Trophoblast cell (in vitro differentiated cells and primary cell): Measurements from ENCODE around the gene PEDS1.

ENCODE experiments used
- DNase-seq, 2 donors: peaks; one replicate each; pipeline ENCODE4 v3.0.0-alpha.2; 2016
- H2AFZ ChIP-seq: 2 replicates; pipeline ENCODE4 v1.6.1; 2013; ENCODE audit warnings: low read length, moderate library complexity, mild to moderate bottlenecking; ENCODE audit not compliant: insufficient read depth, poor library complexity
- H2AK5ac ChIP-seq: 2 replicates; pipeline ENCODE4 v1.6.1; 2013; ENCODE audit warnings: mild to moderate bottlenecking, low read length
- H2BK120ac ChIP-seq: 2 replicates; pipeline ENCODE4 v1.6.1; 2013; ENCODE audit warnings: low read length, mild to moderate bottlenecking, moderate library complexity; ENCODE audit not compliant: insufficient read depth, poor library complexity
- H2BK12ac ChIP-seq: 2 replicates; pipeline ENCODE4 v1.6.1; 2013; ENCODE audit warnings: mild to moderate bottlenecking, low read length, moderate library complexity
- H2BK5ac ChIP-seq: 2 replicates; pipeline ENCODE4 v1.6.1; 2013; ENCODE audit warnings: low read length, low read depth, moderate library complexity, mild to moderate bottlenecking; ENCODE audit not compliant: poor library complexity
- H3K14ac ChIP-seq: 2 replicates; pipeline ENCODE4 v1.6.1; 2013; ENCODE audit warnings: mild to moderate bottlenecking, low read length
- H3K18ac ChIP-seq: 2 replicates; pipeline ENCODE4 v1.6.1; 2013; ENCODE audit warnings: mild to moderate bottlenecking, low read length
- H3K23ac ChIP-seq: 2 replicates; pipeline ENCODE4 v1.6.1; 2013; ENCODE audit warnings: low read length
- H3K27ac ChIP-seq: 2 replicates; pipeline ENCODE4 v1.5.1; 2013; ENCODE audit warnings: low read depth, mild to moderate bottlenecking, inconsistent platforms, low read length, moderate library complexity
- H3K27me3 ChIP-seq: 2 replicates; pipeline ENCODE4 v1.6.1; 2013; ENCODE audit warnings: inconsistent platforms, mild to moderate bottlenecking, low read length, moderate library complexity; ENCODE audit not compliant: insufficient read depth
- H3K36me3 ChIP-seq, 2 experiments: 1 replicate in 1 of 2; 2 replicates in 1 of 2; pipeline ENCODE4 v1.6.1; 2013; ENCODE audit warnings: low read length in 2 of 2, mild to moderate bottlenecking in 2 of 2, moderate library complexity in 1 of 2; ENCODE audit not compliant: insufficient read depth in 2 of 2, control insufficient read depth in 1 of 2
- H3K4ac ChIP-seq: 2 replicates; pipeline ENCODE4 v1.6.1; 2013; ENCODE audit warnings: low read depth, mild to moderate bottlenecking, low read length, moderate library complexity
- H3K4me1 ChIP-seq, 2 experiments: 1 replicate in 1 of 2; 2 replicates in 1 of 2; pipeline ENCODE4 v1.6.1; 2013; ENCODE audit warnings: low read length in 2 of 2, mild to moderate bottlenecking in 2 of 2, moderate library complexity in 1 of 2; ENCODE audit not compliant: insufficient read depth in 2 of 2, control insufficient read depth in 1 of 2
- H3K4me2 ChIP-seq: 2 replicates; pipeline ENCODE4 v1.6.1; 2013; ENCODE audit warnings: inconsistent platforms, mild to moderate bottlenecking, low read length, moderate library complexity
- H3K4me3 ChIP-seq: 2 replicates; pipeline ENCODE4 v1.5.1; 2013; ENCODE audit warnings: mild to moderate bottlenecking, low read depth, low read length, inconsistent platforms
- H3K79me1 ChIP-seq: one replicate; pipeline ENCODE4 v1.6.1; 2013; ENCODE audit warnings: low read length
- H3K79me2 ChIP-seq: 2 replicates; pipeline ENCODE4 v1.6.1; 2013; ENCODE audit warnings: low read length, mild to moderate bottlenecking; ENCODE audit not compliant: control insufficient read depth, insufficient read depth, poor library complexity
- H3K9ac ChIP-seq: 2 replicates; pipeline ENCODE4 v1.6.1; 2013; ENCODE audit warnings: mild to moderate bottlenecking, low read length
- H3K9me3 ChIP-seq: 2 replicates; pipeline ENCODE4 v1.6.1; 2013; ENCODE audit warnings: low read depth, mild to moderate bottlenecking, control low read depth, inconsistent platforms, low read length; ENCODE audit not compliant: insufficient read depth
- H4K12ac ChIP-seq: 2 replicates; pipeline ENCODE4 v1.6.1; 2013; ENCODE audit warnings: low read depth, mild to moderate bottlenecking, low read length, moderate library complexity
- H4K8ac ChIP-seq: 2 replicates; pipeline ENCODE4 v1.6.1; 2013; ENCODE audit warnings: low read depth, mild to moderate bottlenecking, low read length, moderate library complexity
- H4K91ac ChIP-seq: one replicate; pipeline ENCODE4 v1.6.1; 2013; ENCODE audit warnings: low read depth, mild to moderate bottlenecking, low read length, moderate library complexity
- WGBS: extraction: QIAGEN DNeasy Blood & Tissue Kit; methylation state at CpG from one replicate; pipeline ENCODE4 v1.1.7; 2013; ENCODE audit warnings: missing lambda C conversion rate; ENCODE audit not compliant: insufficient read length, insufficient coverage; ENCODE audit errors: extremely low coverage; 5-methylcytosine and 5-hydroxymethylcytosine counted together

PEDS1 gene

GRCh38 chr20:50191544-50192363, 38.2 kb upstream of the PEDS1 start:
- peak overlapping the region; percentile 84 for H3K4me2 ChIP-seq
- no CpG with 5 or more reads among the region's 96 CpGs for WGBS

GRCh38 chr20:50191065-50191543, 37.6 kb upstream of the PEDS1 start:
- H2BK120ac ChIP-seq = no peak overlapping the region
- H3K9me3 ChIP-seq = no peaks in the 10 kb centered on the region
- H3K9ac ChIP-seq = no peak overlapping the region
- no peak for DNase-seq
- WGBS = no CpG with 5 or more reads among the region's 69 CpGs
- peak overlapping the region; percentile 85 for H2BK5ac ChIP-seq
- peak overlapping the region; percentile 60 for H3K14ac ChIP-seq
- peak overlapping the region; percentile 61 for H3K18ac ChIP-seq
- H4K91ac ChIP-seq = peak overlapping the region; percentile 76
- H2AK5ac ChIP-seq = no peak overlapping the region
- H3K27me3 ChIP-seq = no peaks in the 10 kb centered on the region
- peak overlapping the region; percentile 83 for H3K27ac ChIP-seq
- H2BK12ac ChIP-seq = no peak overlapping the region
- peak overlapping the region; percentile 84 for H3K4me2 ChIP-seq
- peaks cover 21 to 24% of the 10 kb centered on the region in 2 experiments for H3K4me1 ChIP-seq
- H3K4me3 ChIP-seq = peak overlapping the region; percentile 93
- H2AFZ ChIP-seq = peak overlapping the region; percentile 5
- peak overlapping the region; percentile 24 for H3K4ac ChIP-seq
- peak overlapping the region; percentile 25 for H4K8ac ChIP-seq
- peaks cover 19% of the 10 kb centered on the region for H3K79me2 ChIP-seq
- H3K36me3 ChIP-seq = no peaks in the 10 kb centered on the region
- H3K23ac ChIP-seq = no peak overlapping the region
- H4K12ac ChIP-seq = no peak overlapping the region
- H3K79me1 ChIP-seq = peaks cover 30% of the 10 kb centered on the region

More at GRCh38 chr20:50191544-50192363, 38.2 kb upstream of the PEDS1 start:
- Histone ChIP-seq H3K9ac (peak overlapping the region; percentile 83), H3K36me3 (no peaks in the 10 kb centered on the region), H4K91ac (peak overlapping the region; percentile 76), H3K23ac (peak overlapping the region; percentile 2), H3K27me3 (no peaks in the 10 kb centered on the region), H3K4me1 (peaks cover 21 to 24% of the 10 kb centered on the region in 2 experiments), H2BK12ac (no peak overlapping the region), H2BK5ac (peak overlapping the region; percentile 33), H2AK5ac (peak overlapping the region; percentile 6), H3K18ac (peak overlapping the region; percentile 51), H3K79me2 (peaks cover 19% of the 10 kb centered on the region), H4K12ac (peak overlapping the region; percentile 1), H2AFZ (peak overlapping the region; percentile 34), H3K9me3 (no peaks in the 10 kb centered on the region), H2BK120ac (peak overlapping the region; percentile 3), H3K14ac (peak overlapping the region; percentile 47), H3K79me1 (peaks cover 30% of the 10 kb centered on the region), H3K4me3 (peak overlapping the region; percentile 93), H4K8ac (peak overlapping the region; percentile 35), H3K27ac (peak overlapping the region; percentile 83), H3K4ac (peak overlapping the region; percentile 30)
- DNase-seq = peak; percentile 44 to 59

GRCh38 chr20:50190251-50191064, 36.9 kb upstream of the PEDS1 start, which contains the start of gene CEBPB:
Gene CEBPB, plus strand, starts transcription at chr20:50190830. Its CDS starts 204 bp downstream, at chr20:50191034.
- Histone ChIP-seq H2AK5ac (no peak within 1 kb of the TSS), H2AFZ (peak within 1 kb of the TSS; percentile 69), H3K18ac (peak within 1 kb of the TSS; percentile 61), H2BK12ac (peak within 1 kb of the TSS; percentile 21), H4K12ac (peak within 1 kb of the TSS; percentile 1), H4K91ac (peak within 1 kb of the TSS; percentile 76), H3K79me1 (peaks cover 30% of the 10 kb centered on the region), H3K4me3 (peak within 1 kb of the TSS; percentile 93), H3K27me3 (no peaks in the 10 kb centered on the region), H2BK5ac (peak within 1 kb of the TSS; percentile 85), H3K4ac (peak within 1 kb of the TSS; percentile 30), H3K27ac (peak within 1 kb of the TSS; percentile 83), H3K36me3 (no peaks in the 10 kb centered on the region), H3K4me2 (peak within 1 kb of the TSS; percentile 84), H3K9me3 (no peaks in the 10 kb centered on the region), H3K4me1 (peaks cover 21 to 24% of the 10 kb centered on the region in 2 experiments), H3K14ac (peak within 1 kb of the TSS; percentile 60), H2BK120ac (peak within 1 kb of the TSS; percentile 45), H3K79me2 (peaks cover 19% of the 10 kb centered on the region), H4K8ac (peak within 1 kb of the TSS; percentile 61), H3K23ac (no peak within 1 kb of the TSS), H3K9ac (peak within 1 kb of the TSS; percentile 83)
- peak; percentile 91 to 95 for DNase-seq
- no CpG with 5 or more reads among the region's 89 CpGs for WGBS

- no peak overlapping the region for H3K4me3 ChIP-seq
- H3K27me3 ChIP-seq = no peaks in the 10 kb centered on the region
- H2BK120ac ChIP-seq = no peak overlapping the region
- H4K12ac ChIP-seq = no peak overlapping the region
- no peaks in the 10 kb centered on the region for H3K9me3 ChIP-seq
- peaks cover 30% of the 10 kb centered on the region for H3K79me1 ChIP-seq
- H2AFZ ChIP-seq = peak overlapping the region; percentile 69
- peak overlapping the region; percentile 21 for H2BK12ac ChIP-seq
- H3K79me2 ChIP-seq = peaks cover 19% of the 10 kb centered on the region
- peak overlapping the region; percentile 5 for H2BK5ac ChIP-seq
- H3K23ac ChIP-seq = no peak overlapping the region
- H2AK5ac ChIP-seq = no peak overlapping the region
- WGBS = no CpG with 5 or more reads among the region's 29 CpGs
- no peak overlapping the region for H4K8ac ChIP-seq
- H3K9ac ChIP-seq = no peak overlapping the region
- H3K36me3 ChIP-seq = no peaks in the 10 kb centered on the region
- H3K4me2 ChIP-seq = peak overlapping the region; percentile 54
- H3K4me1 ChIP-seq = peaks cover 17 to 20% of the 10 kb centered on the region in 2 experiments
- no peak overlapping the region for H3K4ac ChIP-seq
- H3K18ac ChIP-seq = no peak overlapping the region
- no peak overlapping the region for H3K27ac ChIP-seq
- no peak overlapping the region for H3K14ac ChIP-seq
- DNase-seq = peak; percentile 25 to 48
- peak overlapping the region; percentile 15 for H4K91ac ChIP-seq
Observed at GRCh38 chr20:50189681-50190250, 36.2 kb upstream of the PEDS1 start.
